NCI-H748 (cell line): ENCODE data around the gene COL5A1.
A peak's percentile ranks its signal among the peaks of the same experiment; 100 is the strongest.

Experiments
- DNase-seq: peaks from one replicate; lab custom pipeline; 2025; ENCODE audit not compliant: unreplicated experiment; lab: John Stamatoyannopoulos, UW

Gene COL5A1

DNA sequence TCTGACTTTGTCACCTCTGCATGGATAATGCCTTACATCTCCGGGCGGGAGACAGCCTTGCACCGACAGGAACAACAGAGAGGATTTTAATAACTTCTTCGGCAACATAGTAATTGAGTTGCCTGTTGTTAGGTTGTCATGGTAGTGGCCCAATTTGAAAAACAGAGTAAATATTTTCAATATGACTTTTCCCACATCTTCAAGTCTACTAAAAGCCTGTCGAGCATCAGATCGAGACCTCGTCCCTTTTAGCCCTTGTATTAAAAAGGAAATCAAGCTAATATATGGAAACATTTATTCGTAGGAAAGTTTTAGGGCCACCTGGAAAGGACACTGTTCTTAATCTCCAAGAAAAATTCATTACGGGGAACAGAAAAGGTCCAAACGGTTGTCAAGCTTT lies 168.2 kb downstream of the COL5A1 start:
- DNase-seq, result no peak

DNA sequence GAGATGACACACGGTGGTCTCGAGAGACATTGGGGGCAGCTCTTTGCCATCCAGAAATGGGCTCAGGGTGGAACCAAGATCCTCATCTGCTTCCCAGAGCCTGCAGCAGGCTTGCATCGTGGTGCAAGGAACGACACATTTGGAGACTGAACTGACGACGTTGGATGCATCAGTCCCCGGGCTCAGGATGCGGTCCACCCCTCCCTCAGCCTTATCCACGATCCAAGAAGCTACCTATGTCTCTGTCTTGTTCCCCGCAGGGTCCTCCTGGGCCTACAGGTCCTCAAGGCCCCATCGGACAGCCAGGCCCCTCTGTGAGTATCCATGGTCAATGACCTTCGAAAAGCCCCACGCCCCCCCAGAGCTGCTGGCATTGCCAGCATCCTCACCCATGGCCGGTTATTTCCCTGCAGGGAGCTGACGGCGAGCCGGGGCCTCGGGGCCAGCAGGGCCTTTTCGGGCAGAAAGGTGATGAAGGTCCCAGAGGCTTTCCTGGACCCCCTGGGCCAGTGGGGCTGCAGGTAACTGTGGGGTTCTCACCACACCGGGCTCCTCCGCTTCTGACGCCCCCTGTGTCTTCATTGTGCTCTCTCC lies 169.6 kb downstream of the COL5A1 start:
- DNase-seq, result no peak

- no peak for DNase-seq
These were observed 170.2 kb downstream of the COL5A1 start for GRCh38 chr9:134811673-134812342.

GRCh38 chr9:134812343-134812673 lies 170.7 kb downstream of the COL5A1 start:
- no peak for DNase-seq

DNA sequence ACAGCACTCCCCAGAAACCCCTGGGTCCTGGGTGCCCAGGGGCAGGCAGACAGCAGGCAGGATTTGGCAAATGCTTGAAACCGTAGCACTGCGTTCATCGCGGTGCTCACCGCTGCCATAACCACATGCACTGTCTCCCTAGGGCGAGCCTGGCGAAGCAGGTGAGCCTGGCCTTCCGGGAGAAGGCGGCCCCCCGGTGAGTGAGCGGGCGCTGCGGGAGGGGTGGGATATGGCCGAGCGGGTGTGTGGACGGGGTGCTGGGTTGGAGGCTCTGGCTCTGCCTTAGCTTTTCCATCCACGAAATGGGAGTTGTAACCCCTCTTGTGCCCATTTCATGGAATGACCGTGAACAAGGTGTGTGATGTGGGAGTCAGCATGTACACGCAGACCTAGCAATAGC lies 172.2 kb downstream of the COL5A1 start:
- DNase-seq, result no peak

DNA sequence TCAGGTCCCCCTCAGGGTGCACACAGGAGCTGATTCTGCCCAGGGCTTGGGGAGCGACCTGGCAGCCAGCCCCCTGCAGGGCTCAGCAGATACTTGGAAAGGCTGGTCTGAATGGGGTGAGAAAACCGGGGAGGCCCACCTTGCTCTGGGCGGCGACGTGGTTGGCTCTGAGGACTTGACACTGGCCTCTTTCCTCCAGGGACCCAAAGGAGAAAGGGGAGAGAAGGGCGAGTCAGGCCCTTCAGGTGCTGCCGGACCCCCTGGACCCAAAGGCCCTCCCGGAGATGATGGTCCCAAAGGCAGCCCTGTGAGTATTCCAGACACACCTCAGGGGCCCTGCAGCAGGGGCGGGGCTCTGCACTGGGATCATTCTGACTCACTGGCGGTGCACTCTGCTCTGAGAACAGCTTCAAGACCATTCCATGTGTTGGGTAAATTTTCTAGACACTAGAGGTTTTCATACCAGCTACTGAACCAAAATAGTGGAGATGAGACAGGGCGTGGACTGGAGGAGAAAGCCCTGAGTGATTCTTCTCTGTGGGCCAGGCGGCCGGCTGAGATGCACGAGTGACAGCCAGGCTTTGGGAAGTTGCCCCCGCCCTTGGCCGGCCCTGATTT lies 173.1 kb downstream of the COL5A1 start:
- no peak for DNase-seq

GRCh38 chr9:134815435-134816214 lies 174.0 kb downstream of the COL5A1 start:
- DNase-seq, result no peak

GRCh38 chr9:134816264-134816663 lies 174.7 kb downstream of the COL5A1 start:
- DNase-seq, result no peak

DNA sequence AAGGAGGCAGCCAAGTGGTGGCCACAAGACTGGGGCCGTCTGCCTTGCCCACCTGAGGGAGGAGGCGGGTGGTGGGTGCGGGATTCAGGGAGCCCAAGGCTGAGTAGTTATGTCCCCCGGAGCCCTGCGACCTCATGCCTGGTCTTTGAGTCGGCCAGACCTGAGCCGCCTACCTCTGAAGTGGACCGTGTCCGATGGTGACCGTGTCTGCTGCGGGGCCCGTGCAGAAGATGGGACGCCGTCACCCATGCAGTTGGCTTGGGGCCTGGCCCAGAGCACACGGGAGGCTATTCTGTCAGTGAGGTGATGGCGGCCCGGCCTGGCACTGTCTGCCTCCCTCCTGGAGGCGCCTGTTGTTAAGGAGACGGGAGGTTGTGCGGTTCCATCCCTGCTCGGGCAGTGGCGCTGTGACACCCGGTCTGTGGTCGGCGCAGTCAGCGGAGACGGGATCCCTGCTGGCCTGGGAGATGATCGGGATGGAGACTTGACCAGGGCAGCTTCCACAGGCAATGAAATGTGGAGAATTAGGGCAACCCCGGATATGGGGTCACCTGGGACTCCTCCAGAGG lies 176.5 kb downstream of the COL5A1 start:
- DNase-seq, result no peak

- DNase-seq, result no peak
These were observed 177.0 kb downstream of the COL5A1 start for GRCh38 chr9:134818591-134818990.

DNA sequence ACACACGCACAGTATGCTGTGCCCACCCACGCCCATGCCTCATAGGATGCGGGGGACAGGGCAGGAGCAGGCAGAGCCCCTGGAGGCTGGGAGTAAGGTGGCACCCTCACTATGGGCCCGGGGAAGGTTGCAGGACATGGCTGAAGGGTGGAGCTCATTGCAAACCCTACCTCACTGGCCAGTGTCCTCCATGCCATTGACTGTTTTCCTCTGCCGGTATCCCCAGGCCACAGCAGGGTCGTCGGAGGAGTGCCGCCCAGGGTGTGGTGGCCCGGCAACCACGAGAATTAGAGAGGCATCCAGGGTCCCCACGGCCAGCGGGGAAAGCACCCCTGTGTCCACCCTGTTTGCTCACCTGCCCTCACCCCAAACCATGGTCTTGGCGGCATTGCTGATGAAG lies 179.3 kb downstream of the COL5A1 start:
- no peak for DNase-seq

DNA sequence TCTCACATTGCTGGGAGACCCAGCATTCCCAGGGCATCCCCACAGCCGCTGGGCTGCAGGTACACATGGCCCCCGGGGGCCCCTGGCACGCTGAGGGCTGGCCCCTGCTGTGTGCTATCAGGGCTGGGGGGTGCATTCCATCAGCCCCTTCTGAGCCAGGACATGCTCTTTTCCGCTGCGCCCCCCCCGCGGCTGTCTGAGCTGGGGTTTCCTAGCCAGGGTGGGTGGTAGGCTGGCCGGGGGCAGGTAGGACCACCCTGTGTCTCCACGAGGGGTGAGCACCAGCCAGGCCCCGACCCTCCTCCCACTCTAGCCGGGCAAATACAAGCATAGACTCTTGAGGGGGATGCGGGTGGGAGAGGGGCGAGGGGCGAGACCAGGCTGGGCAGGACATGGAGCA lies 180.9 kb downstream of the COL5A1 start:
- DNase-seq, result no peak

DNA sequence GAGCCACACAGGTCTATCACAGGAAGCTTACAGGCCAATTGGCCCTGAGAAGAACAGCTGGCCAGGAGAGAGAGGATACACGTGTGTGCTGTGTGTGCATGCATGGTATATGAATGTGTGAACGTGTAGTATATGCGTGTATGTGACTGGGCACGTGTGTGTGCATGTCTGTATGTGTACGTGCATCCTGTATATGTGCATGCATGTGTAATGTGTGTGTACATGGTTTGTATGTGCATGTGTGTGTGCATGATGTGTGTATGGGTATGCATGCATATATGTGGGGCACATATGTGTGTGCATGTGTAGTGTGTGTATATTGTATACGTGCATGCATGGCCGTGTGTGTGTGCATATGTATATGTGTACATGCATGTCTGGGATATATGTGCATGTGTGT lies 182.0 kb downstream of the COL5A1 start:
- DNase-seq, result no peak

- no peak for DNase-seq
These were observed 183.0 kb downstream of the COL5A1 start for GRCh38 chr9:134824583-134824982.

- DNase-seq, result peak; percentile 7
These were observed 183.4 kb downstream of the COL5A1 start for GRCh38 chr9:134825025-134825424.

DNA sequence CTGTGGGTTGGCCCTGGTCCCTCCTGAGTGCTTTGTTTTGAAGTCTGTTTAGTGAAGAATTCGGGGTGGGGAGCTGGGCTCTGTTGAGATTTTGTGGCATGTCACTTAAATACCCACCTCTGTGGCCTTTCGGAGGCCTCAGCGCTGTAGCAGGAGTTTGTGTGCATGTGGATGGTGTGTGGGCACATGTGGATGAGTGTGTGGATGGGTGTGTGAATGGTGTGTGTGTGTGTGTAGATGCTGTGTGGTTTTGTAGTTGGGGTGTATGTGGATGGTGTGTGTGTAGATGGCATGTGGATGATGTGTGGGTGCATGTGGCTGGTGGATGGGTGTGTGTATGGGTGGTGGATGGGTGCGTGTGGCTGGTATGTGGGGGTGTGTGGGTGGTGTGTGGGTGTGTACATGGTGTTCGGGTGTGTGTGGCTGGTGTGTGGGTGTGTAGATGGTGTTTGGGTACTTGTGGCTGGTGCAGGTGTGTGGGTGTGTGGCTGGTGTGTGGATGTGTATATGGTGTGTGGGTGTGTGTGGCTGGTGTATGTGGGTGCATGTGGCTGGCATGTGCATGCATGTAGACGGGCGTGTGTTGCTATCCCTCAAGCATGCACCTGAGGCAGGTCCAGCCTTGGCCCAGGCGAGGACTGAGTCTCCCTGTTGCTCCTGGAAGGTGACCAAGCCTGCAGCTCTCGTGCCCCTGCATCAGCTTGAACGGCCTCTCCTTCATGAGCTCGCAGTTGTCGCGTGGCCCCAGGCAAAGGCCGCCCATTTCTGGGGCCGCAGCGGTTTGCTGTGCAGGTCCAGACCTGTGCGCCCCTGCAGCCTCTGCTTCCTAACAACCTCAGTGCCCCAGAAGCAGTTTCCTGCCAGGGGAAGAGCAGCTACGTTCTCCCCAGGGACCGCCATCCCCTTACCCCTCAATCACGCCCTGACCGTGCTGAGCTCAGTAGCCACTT lies 185.0 kb downstream of the COL5A1 start:
- no peak for DNase-seq

GRCh38 chr9:134827559-134827958 lies 186.0 kb downstream of the COL5A1 start:
- no peak for DNase-seq

DNA sequence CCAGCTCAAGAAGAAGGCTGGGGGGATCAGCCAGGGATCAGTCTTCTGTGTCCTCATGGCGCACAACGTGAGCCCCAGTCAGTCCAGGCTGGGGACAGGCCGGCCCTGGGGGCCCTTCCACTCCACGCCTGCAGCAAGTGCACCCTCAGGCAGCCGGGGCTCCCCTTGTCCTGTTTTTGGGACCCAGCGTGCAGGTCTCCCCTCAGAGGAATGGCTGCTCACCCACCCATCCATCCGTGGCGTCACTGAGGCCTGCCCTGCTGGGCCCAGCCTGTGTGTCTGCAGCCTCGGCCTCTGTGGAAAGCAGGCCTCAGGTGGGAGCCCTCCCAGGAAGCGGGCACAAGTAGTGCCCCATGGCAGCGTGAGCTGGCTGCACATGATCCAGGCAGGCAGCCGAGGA lies 186.4 kb downstream of the COL5A1 start:
- no peak for DNase-seq

DNA sequence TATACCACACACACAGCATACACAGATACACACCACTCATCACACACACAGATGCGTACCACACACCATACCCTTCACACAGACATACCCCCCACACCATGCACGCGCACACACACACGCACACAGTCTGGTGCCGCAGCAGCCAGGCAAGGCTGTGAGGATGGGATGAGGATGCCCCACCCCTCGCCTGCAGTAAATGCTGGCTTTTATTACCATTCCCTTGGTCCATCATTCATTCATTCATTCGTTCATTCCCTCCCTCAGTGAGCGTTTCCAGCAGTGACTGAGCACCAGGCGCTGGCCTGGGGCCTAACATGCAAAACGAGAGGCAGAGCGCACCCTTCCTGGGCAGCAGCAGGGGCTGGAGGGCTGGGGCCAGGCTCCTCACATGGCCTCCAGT lies 187.3 kb downstream of the COL5A1 start:
- DNase-seq, result no peak

GRCh38 chr9:134829356-134829937 lies 187.8 kb downstream of the COL5A1 start:
- DNase-seq, result no peak
